GM12878 (cell line): ENCODE data around the gene GNPDA2. TPM values are rescaled to one million over a fixed set of nuclear protein-coding genes. Genes with fewer than 3 reads are reported as not detected.

ENCODE experiments used
- ATAC-seq: fragments of 200-7000 bp; cut with Tn5 transposase; 3 replicates; pipeline ENCODE4 v1.9.1; 2020; ENCODE audit warnings: mild to moderate bottlenecking, moderate library complexity
- BruUV-seq: library from RNA; stranded (reverse); fragments of 400-500 nt; replicated peaks from 2 replicates; lab custom pipeline; 2021; lab: Mats Ljungman, UMichigan
- CTCF ChIA-PET: fragments of 300-600 bp; sonication (Branson Sonifier 250); formaldehyde crosslinking; extraction: SDS; loops from one replicate; lab custom pipeline; 2021; ENCODE audit warnings: inconsistent platforms; lab: Yijun Ruan, JAX
- POLR2A ChIA-PET: fragments of 350-600 bp; formaldehyde crosslinking; extraction: SDS; loops from one replicate; lab custom pipeline; 2021; ENCODE audit warnings: inconsistent platforms; lab: Charles Lee
- RAD21 ChIA-PET: fragments of 300-600 bp; sonication (Branson Sonifier 250); formaldehyde crosslinking; loops from one replicate; lab custom pipeline; 2023; ENCODE audit warnings: antibody characterized with exemption; ENCODE audit not compliant: unreplicated experiment; lab: Charles Lee
- SMC1A ChIA-PET: fragments of 300-600 bp; sonication (Branson Sonifier 250); formaldehyde crosslinking; loops from one replicate; lab custom pipeline; 2023; ENCODE audit not compliant: unreplicated experiment, uncharacterized antibody; lab: Charles Lee
- DNase-seq: peaks from one replicate; pipeline ENCODE4 v3.0.0-alpha.2; 2011; ENCODE audit warnings: low read depth, low spot score
- FAIRE-seq: peaks from 3 replicates; lab custom pipeline; 2011; peaks lifted over from hg19 to GRCh38; lab: Jason Lieb, UNC
- H2AFZ ChIP-seq: 2 replicates; pipeline ENCODE4 v1.6.0; 2011; ENCODE audit warnings: low read depth, low read length, control low read depth; ENCODE audit not compliant: control insufficient read depth
- H3K27ac ChIP-seq: 2 replicates; pipeline ENCODE4 v1.5.1; 2011; ENCODE audit warnings: control low read depth; ENCODE audit not compliant: control insufficient read depth, insufficient read depth
- H3K27me3 ChIP-seq, 2 experiments: replicated peaks in 1 of 2; 2 replicates each; pipeline versions ENCODE4 v1.6.0 to v1.6.1; 2011; ENCODE audit warnings: low read length in 1 of 2; ENCODE audit not compliant: control insufficient read depth in 2 of 2, insufficient read depth in 2 of 2
- H3K36me3 ChIP-seq, 2 experiments: 2 replicates each; pipeline ENCODE4 v1.5.1; 2011; ENCODE audit warnings: low read length in 1 of 2; ENCODE audit not compliant: control insufficient read depth in 2 of 2, insufficient read depth in 2 of 2
- H3K4me1 ChIP-seq: 2 replicates; pipeline ENCODE4 v1.6.1; 2011; ENCODE audit warnings: mild to moderate bottlenecking, low read length, moderate library complexity, mixed read lengths; ENCODE audit not compliant: control insufficient read depth, insufficient read depth
- H3K4me2 ChIP-seq: 2 replicates; pipeline ENCODE4 v1.6.0; 2011; ENCODE audit warnings: control low read depth; ENCODE audit not compliant: control insufficient read depth, insufficient read depth
- H3K4me3 ChIP-seq: fragments of 200-600 bp; sonication (generic); 2 replicates; pipeline ENCODE4 v1.5.1; 2016
- H3K79me2 ChIP-seq: 2 replicates; pipeline ENCODE4 v1.6.0; 2011; ENCODE audit warnings: low read length; ENCODE audit not compliant: control insufficient read depth, insufficient read depth
- H3K9ac ChIP-seq: 2 replicates; pipeline ENCODE4 v1.8.0; 2011; ENCODE audit warnings: low read length, control low read depth, mixed read lengths; ENCODE audit not compliant: control insufficient read depth, insufficient read depth
- H3K9me3 ChIP-seq: replicated peaks from 3 replicates; pipeline ENCODE4 v1.5.1; 2011; ENCODE audit warnings: mild to moderate bottlenecking, low read length; ENCODE audit not compliant: control insufficient read depth, insufficient read depth
- H4K20me1 ChIP-seq: 2 replicates; pipeline ENCODE4 v1.6.0; 2011; ENCODE audit not compliant: control insufficient read depth, insufficient read depth
- ATF2 ChIP-seq: IDR thresholded peaks from 2 replicates; pipeline ENCODE4 v1.6.1; 2012; ENCODE audit warnings: low read length, inconsistent platforms
- BHLHE40 ChIP-seq, 2 experiments: fragments of 450-650 bp in 1 of 2; IDR thresholded peaks; 2 replicates each; pipeline ENCODE4 v1.6.1; 2011 to 2017; ENCODE audit warnings: low read depth in 2 of 2, borderline replicate concordance in 1 of 2, improper control_type of control experiment in 1 of 2, low read length in 1 of 2, mild to moderate bottlenecking in 1 of 2
- CTCF ChIP-seq, 3 experiments: IDR thresholded peaks in 2 of 3; conservative IDR thresholded peaks in 1 of 3; 2 replicates each; pipeline ENCODE4 v1.5.1; 2011; ENCODE audit warnings: low read depth in 3 of 3, low read length in 3 of 3, mild to moderate bottlenecking in 3 of 3, control low read depth in 2 of 3, moderate library complexity in 2 of 3, inconsistent platforms in 1 of 3, mixed read lengths in 1 of 3; ENCODE audit not compliant: control insufficient read depth in 2 of 3, insufficient read depth in 1 of 3; ENCODE audit errors: extremely low read depth in 1 of 3
- EP300 ChIP-seq, 2 experiments: fragments of 150-350 bp in 1 of 2; IDR thresholded peaks; 2 replicates each; pipeline ENCODE4 v1.6.1; 2011 to 2012; ENCODE audit warnings: low read depth in 2 of 2, low read length in 2 of 2, borderline replicate concordance in 1 of 2, improper control_type of control experiment in 1 of 2, inconsistent platforms in 1 of 2; ENCODE audit not compliant: control insufficient read depth in 1 of 2
- MEF2B ChIP-seq: fragments of 450-650 bp; IDR thresholded peaks from 2 replicates; pipeline ENCODE4 v1.6.1; 2018; ENCODE audit warnings: mild to moderate bottlenecking, moderate library complexity; ENCODE audit not compliant: partially characterized antibody, poor library complexity, severe bottlenecking
- MTA2 ChIP-seq: fragments of 450-650 bp; IDR thresholded peaks from 2 replicates; pipeline ENCODE4 v1.6.1; 2016; ENCODE audit warnings: low read depth, mild to moderate bottlenecking, moderate library complexity
- NKRF ChIP-seq: fragments of 450-650 bp; conservative IDR thresholded peaks from 2 replicates; pipeline ENCODE4 v1.6.1; 2017; ENCODE audit warnings: mild to moderate bottlenecking, moderate library complexity
- POLR2A ChIP-seq: IDR thresholded peaks from 2 replicates; pipeline ENCODE4 v1.6.1; 2011; ENCODE audit warnings: low read depth, mild to moderate bottlenecking, low read length
- RBBP5 ChIP-seq: fragments of 200-600 bp; sonication (generic); conservative IDR thresholded peaks from 2 replicates; pipeline ENCODE4 v1.6.1; 2016
- ZBTB33 ChIP-seq: fragments of 450-650 bp; IDR thresholded peaks from 2 replicates; pipeline ENCODE4 v1.6.1; 2017; ENCODE audit warnings: mild to moderate bottlenecking
- ZBTB40 ChIP-seq: fragments of 450-650 bp; IDR thresholded peaks from 2 replicates; pipeline ENCODE4 v1.6.1; 2016; ENCODE audit warnings: mild to moderate bottlenecking, moderate library complexity, borderline replicate concordance
- WGBS: methylation state at CpG from one replicate; pipeline ENCODE4 v1.1.6; 2016; ENCODE audit warnings: low lambda C conversion rate; ENCODE audit not compliant: insufficient replicate concordance, insufficient coverage; ENCODE audit errors: missing lambda C conversion rate; 5-methylcytosine and 5-hydroxymethylcytosine counted together
- in situ Hi-C: fragments of 300-500 bp; cut with MboI; formaldehyde crosslinking; loops from 9 replicates; pipeline ENCODE4 v1.14.3; 2018; ENCODE audit warnings: mixed read lengths
- intact Hi-C: fragments of 100-400 bp; cut with micrococcal nuclease; formaldehyde crosslinking; loops from one replicate; pipeline ENCODE4 v1.14.2; 2022; ENCODE audit not compliant: unreplicated experiment
- polyA plus RNA-seq, 11 experiments: library from polyadenylated mRNA; depleted of rRNA in 4 of 11; unstranded in 6 of 11; stranded (reverse) in 5 of 11; fragments of >200 nt; fragmentation: Nextera tagmentation in 4 of 11; fragmentation: Illumina TruSeq in 1 of 11; extraction: Ambion mirVana in 4 of 11; extraction: Trizol in 1 of 11; gene quantifications; 1 replicate in 1 of 11; 2 replicates in 10 of 11; pipeline versions ENCODE4 v1.2.1 to v1.2.3, GENCODE V29; 2011 to 2016; ENCODE audit warnings: inconsistent platforms in 2 of 11, missing spikeins in 2 of 11, low read depth in 1 of 11
- total RNA-seq, 4 experiments: library from RNA; depleted of rRNA in 3 of 4; stranded (reverse); fragments of >200 nt in 3 of 4; fragmentation: Illumina TruSeq in 1 of 4; extraction: Trizol in 1 of 4; gene quantifications; 2 replicates each; pipeline versions ENCODE4 v1.2.1 to v1.2.3, GENCODE V29; 2013 to 2021

GNPDA2 gene
- total and polyA plus RNA-seq, 10 of the 15 experiments (the other 5 are each of a cell fraction or from before 2014, with no cell fraction given), result 16.7 to 45.8 (median 23.8) TPM

- H4K20me1 ChIP-seq, result no peaks in the 10 kb centered on the region
- ChIA-PET SMC1A (no interaction called here), RAD21 (no interaction called here), CTCF (interaction anchor here (0.6 kb wide), 1 partner anchor 11 kb away, joined by 3 read pairs; no protein-coding TSS in a partner anchor), POLR2A (no interaction called here)
- no peak overlapping the region for H3K4me2 ChIP-seq
- ATAC-seq (no peak), DNase-seq (no peak), FAIRE-seq (no peak)
- H3K9ac ChIP-seq, result no peak overlapping the region
- no peak overlapping the region for H2AFZ ChIP-seq
- no peaks in the 10 kb centered on the region for H3K9me3 ChIP-seq
- no peak overlapping the region for H3K27ac ChIP-seq
- no peaks in the 10 kb centered on the region for H3K4me1 ChIP-seq
- in situ Hi-C loops (no loop called here), intact Hi-C loops (no loop called here)
- WGBS, result 0% methylated on average over 3 of the region's 3 CpGs
- no peaks in the 10 kb centered on the region for H3K27me3 ChIP-seq
- H3K36me3 ChIP-seq, result no peaks in the 10 kb centered on the region
- no peaks in the 10 kb centered on the region for H3K79me2 ChIP-seq
- no peak overlapping the region for H3K4me3 ChIP-seq
- BruUV-seq, result no TSS peak
- TF ChIP-seq POLR2A (no peak), ZBTB40 (no peak), CTCF (IDR thresholded peaks at IDR 0.05 in 2 of 3, conservative IDR thresholded peaks at IDR 0.05 in 1 of 3; ENCODE audit: control insufficient read depth in 2 of 3, extremely low read depth in 1 of 3, insufficient read depth in 1 of 3, low read depth in 3 of 3, low read length in 3 of 3) (no peak), EP300 (IDR thresholded peaks at IDR 0.05; ENCODE audit: borderline replicate concordance in 1 of 2, control insufficient read depth in 1 of 2, low read depth in 2 of 2, low read length in 2 of 2) (no peak), RBBP5 (no peak), BHLHE40 (IDR thresholded peaks at IDR 0.05; ENCODE audit: borderline replicate concordance in 1 of 2, low read depth in 2 of 2, low read length in 1 of 2) (no peak), ATF2 (no peak), MEF2B (no peak), NKRF (no peak), MTA2 (no peak), ZBTB33 (no peak)
These were observed 66.0 kb downstream of the GNPDA2 start for GRCh38 chr4:44660396-44660795.
